Measurements from ENCODE around the gene BLACAT1. TPM values are rescaled to one million over a fixed set of nuclear protein-coding genes. Genes with fewer than 3 reads are reported as not detected.
A peak's percentile ranks its signal among the peaks of the same experiment; 100 is the strongest.

BLACAT1 gene
- total RNA-seq, 1 experiment from 2014 or later = 9.8 TPM

- TF ChIP-seq GABPB1 (CRISPR knock-in tag; IDR thresholded peaks at IDR 0.05) (no peak), GTF2I (CRISPR knock-in tag; conservative IDR thresholded peaks at IDR 0.05) (no peak), FOXJ3 (CRISPR knock-in tag; IDR thresholded peaks at IDR 0.05; ENCODE audit: borderline replicate concordance) (no peak), CBFB (CRISPR knock-in tag; IDR thresholded peaks at IDR 0.05; ENCODE audit: low read depth) (no peak), CREM (CRISPR knock-in tag; IDR thresholded peaks at IDR 0.05) (0 out of 2 replicates have a peak, but pooled peaks have one; percentile 42), ZBTB43 (CRISPR knock-in tag; IDR thresholded peaks at IDR 0.05) (0 out of 2 replicates have a peak, but pooled peaks have one; percentile 27), TCF7 (CRISPR knock-in tag; IDR thresholded peaks at IDR 0.05; ENCODE audit: low read depth) (no peak), TEAD1 (CRISPR knock-in tag; IDR thresholded peaks at IDR 0.05) (peak; percentile 87), ETV6 (CRISPR knock-in tag; IDR thresholded peaks at IDR 0.05) (peak; percentile 81), RELA (CRISPR knock-in tag; IDR thresholded peaks at IDR 0.05; ENCODE audit: borderline replicate concordance) (0 out of 2 replicates have a peak, but pooled peaks have one; percentile 16), NR2C2 (CRISPR knock-in tag; IDR thresholded peaks at IDR 0.05) (no peak), ZBTB21 (CRISPR knock-in tag; IDR thresholded peaks at IDR 0.05; ENCODE audit: borderline replicate concordance) (no peak)
- TF ChIP-seq, protein P1, sequence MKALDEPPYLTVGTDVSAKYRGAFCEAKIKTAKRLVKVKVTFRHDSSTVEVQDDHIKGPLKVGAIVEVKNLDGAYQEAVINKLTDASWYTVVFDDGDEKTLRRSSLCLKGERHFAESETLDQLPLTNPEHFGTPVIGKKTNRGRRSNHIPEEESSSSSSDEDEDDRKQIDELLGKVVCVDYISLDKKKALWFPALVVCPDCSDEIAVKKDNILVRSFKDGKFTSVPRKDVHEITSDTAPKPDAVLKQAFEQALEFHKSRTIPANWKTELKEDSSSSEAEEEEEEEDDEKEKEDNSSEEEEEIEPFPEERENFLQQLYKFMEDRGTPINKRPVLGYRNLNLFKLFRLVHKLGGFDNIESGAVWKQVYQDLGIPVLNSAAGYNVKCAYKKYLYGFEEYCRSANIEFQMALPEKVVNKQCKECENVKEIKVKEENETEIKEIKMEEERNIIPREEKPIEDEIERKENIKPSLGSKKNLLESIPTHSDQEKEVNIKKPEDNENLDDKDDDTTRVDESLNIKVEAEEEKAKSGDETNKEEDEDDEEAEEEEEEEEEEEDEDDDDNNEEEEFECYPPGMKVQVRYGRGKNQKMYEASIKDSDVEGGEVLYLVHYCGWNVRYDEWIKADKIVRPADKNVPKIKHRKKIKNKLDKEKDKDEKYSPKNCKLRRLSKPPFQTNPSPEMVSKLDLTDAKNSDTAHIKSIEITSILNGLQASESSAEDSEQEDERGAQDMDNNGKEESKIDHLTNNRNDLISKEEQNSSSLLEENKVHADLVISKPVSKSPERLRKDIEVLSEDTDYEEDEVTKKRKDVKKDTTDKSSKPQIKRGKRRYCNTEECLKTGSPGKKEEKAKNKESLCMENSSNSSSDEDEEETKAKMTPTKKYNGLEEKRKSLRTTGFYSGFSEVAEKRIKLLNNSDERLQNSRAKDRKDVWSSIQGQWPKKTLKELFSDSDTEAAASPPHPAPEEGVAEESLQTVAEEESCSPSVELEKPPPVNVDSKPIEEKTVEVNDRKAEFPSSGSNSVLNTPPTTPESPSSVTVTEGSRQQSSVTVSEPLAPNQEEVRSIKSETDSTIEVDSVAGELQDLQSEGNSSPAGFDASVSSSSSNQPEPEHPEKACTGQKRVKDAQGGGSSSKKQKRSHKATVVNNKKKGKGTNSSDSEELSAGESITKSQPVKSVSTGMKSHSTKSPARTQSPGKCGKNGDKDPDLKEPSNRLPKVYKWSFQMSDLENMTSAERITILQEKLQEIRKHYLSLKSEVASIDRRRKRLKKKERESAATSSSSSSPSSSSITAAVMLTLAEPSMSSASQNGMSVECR (CRISPR knock-in tag; IDR thresholded peaks at IDR 0.05; ENCODE audit: borderline replicate concordance) = 0 out of 2 replicates have a peak, but pooled peaks have one; percentile 78
- TF ChIP-seq, protein P2, sequence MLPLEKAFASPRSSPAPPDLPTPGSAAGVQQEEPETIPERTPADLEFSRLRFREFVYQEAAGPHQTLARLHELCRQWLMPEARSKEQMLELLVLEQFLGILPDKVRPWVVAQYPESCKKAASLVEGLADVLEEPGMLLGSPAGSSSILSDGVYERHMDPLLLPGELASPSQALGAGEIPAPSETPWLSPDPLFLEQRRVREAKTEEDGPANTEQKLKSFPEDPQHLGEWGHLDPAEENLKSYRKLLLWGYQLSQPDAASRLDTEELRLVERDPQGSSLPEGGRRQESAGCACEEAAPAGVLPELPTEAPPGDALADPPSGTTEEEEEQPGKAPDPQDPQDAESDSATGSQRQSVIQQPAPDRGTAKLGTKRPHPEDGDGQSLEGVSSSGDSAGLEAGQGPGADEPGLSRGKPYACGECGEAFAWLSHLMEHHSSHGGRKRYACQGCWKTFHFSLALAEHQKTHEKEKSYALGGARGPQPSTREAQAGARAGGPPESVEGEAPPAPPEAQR (CRISPR knock-in tag; IDR thresholded peaks at IDR 0.05) = no peak
These were observed 3.1 kb upstream of the BLACAT1 start (continued) for GRCh38 chr1:205458777-205459566.

GRCh38 chr1:205456868-205457745 lies 1.3 kb upstream of the BLACAT1 start:
- H3K36me3 Mint-ChIP-seq = no peaks in the 10 kb centered on the region
- peaks cover 42% of the 10 kb centered on the region for H3K4me1 Mint-ChIP-seq
- DNase-seq (ENCODE audit: low spot score) = peak; percentile 83
- peaks cover 7% of the 10 kb centered on the region for H3K27me3 Mint-ChIP-seq (ENCODE audit: low read depth)
- POLR2A ChIA-PET = interaction anchor here (0.6 to 4.5 kb wide), 11 partner anchors 10 to 156 kb away, joined by 3 to 48 read pairs (median 5); no protein-coding TSS in a partner anchor
- TF ChIP-seq ZNF423 (CRISPR knock-in tag; IDR thresholded peaks at IDR 0.05) (no peak), RELA (CRISPR knock-in tag; IDR thresholded peaks at IDR 0.05; ENCODE audit: borderline replicate concordance) (0 out of 2 replicates have a peak, but pooled peaks have one; percentile 41), FOXP1 (CRISPR knock-in tag; IDR thresholded peaks at IDR 0.05; ENCODE audit: borderline replicate concordance) (no peak), SP1 (CRISPR knock-in tag; conservative IDR thresholded peaks at IDR 0.05) (no peak), NR2C2 (CRISPR knock-in tag; IDR thresholded peaks at IDR 0.05) (no peak), SMAD3 (CRISPR knock-in tag; IDR thresholded peaks at IDR 0.05; ENCODE audit: borderline replicate concordance) (no peak), CREM (CRISPR knock-in tag; IDR thresholded peaks at IDR 0.05) (no peak; the same call in 1 of the 2 replicates), ETV6 (CRISPR knock-in tag; IDR thresholded peaks at IDR 0.05) (peak; percentile 41; the same call in 1 of the 2 replicates), JUN (CRISPR knock-in tag; IDR thresholded peaks at IDR 0.05) (0 out of 2 replicates have a peak, but pooled peaks have one; percentile 9), OVOL2 (CRISPR knock-in tag; IDR thresholded peaks at IDR 0.05; ENCODE audit: borderline replicate concordance) (no peak), HMGA2 (CRISPR knock-in tag; IDR thresholded peaks at IDR 0.05) (no peak), ZNF219 (CRISPR knock-in tag; IDR thresholded peaks at IDR 0.05; ENCODE audit: borderline replicate concordance) (no peak)
- TF ChIP-seq, protein P3, sequence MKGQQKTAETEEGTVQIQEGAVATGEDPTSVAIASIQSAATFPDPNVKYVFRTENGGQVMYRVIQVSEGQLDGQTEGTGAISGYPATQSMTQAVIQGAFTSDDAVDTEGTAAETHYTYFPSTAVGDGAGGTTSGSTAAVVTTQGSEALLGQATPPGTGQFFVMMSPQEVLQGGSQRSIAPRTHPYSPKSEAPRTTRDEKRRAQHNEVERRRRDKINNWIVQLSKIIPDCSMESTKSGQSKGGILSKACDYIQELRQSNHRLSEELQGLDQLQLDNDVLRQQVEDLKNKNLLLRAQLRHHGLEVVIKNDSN (CRISPR knock-in tag; IDR thresholded peaks at IDR 0.05) = peak; percentile 14; the same call in 1 of the 2 replicates
- TF ChIP-seq, protein P4, sequence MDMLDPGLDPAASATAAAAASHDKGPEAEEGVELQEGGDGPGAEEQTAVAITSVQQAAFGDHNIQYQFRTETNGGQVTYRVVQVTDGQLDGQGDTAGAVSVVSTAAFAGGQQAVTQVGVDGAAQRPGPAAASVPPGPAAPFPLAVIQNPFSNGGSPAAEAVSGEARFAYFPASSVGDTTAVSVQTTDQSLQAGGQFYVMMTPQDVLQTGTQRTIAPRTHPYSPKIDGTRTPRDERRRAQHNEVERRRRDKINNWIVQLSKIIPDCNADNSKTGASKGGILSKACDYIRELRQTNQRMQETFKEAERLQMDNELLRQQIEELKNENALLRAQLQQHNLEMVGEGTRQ (CRISPR knock-in tag; IDR thresholded peaks at IDR 0.05) = peak; percentile 43; the same call in 1 of the 2 replicates
- H3K4me3 Mint-ChIP-seq = peak overlapping the region; percentile 99
- peak overlapping the region; percentile 57 for H3K27ac Mint-ChIP-seq
- CTCF ChIA-PET = interaction anchor here (0.6 to 12.4 kb wide), 19 partner anchors 9 to 255 kb away, joined by 3 to 205 read pairs (median 6); no protein-coding TSS in a partner anchor
- H3K9me3 Mint-ChIP-seq = no peaks in the 10 kb centered on the region
- ATAC-seq = peak; percentile 62

All from WTC11 (cell line).